Large intestine (tissue), 12 donors: ENCODE data around the gene NHLH2. TPM values are rescaled to one million over a fixed set of nuclear protein-coding genes. Genes with fewer than 3 reads are reported as not detected.

Source experiments
- DNase-seq, 2 donors: peaks; one replicate each; pipeline versions ENCODE4 v3.0.0 to v3.0.0-alpha.2; 2013
- H3K27ac ChIP-seq: one replicate; pipeline ENCODE4 v1.5.1; 2013; ENCODE audit warnings: low read length
- H3K27me3 ChIP-seq: 2 replicates; pipeline ENCODE4 v1.6.1; 2013; ENCODE audit warnings: low read length; ENCODE audit not compliant: control insufficient read depth, insufficient read depth
- H3K36me3 ChIP-seq: 2 replicates; pipeline ENCODE4 v1.6.1; 2013; ENCODE audit warnings: low read length; ENCODE audit not compliant: control insufficient read depth, insufficient read depth
- H3K4me1 ChIP-seq: one replicate; pipeline ENCODE4 v1.6.1; 2013; ENCODE audit warnings: low read length; ENCODE audit not compliant: control insufficient read depth, insufficient read depth
- H3K4me3 ChIP-seq: one replicate; pipeline ENCODE4 v1.5.1; 2013; ENCODE audit warnings: low read length
- H3K9me3 ChIP-seq: one replicate; pipeline ENCODE4 v1.6.1; 2013; ENCODE audit warnings: mild to moderate bottlenecking, low read depth, low read length, moderate library complexity; ENCODE audit not compliant: control insufficient read depth
- WGBS: methylation state at CpG from one replicate; pipeline ENCODE4 v1.1.5; 2013; ENCODE audit warnings: low lambda C conversion rate; ENCODE audit not compliant: insufficient coverage; 5-methylcytosine and 5-hydroxymethylcytosine counted together
- long read RNA-seq, 11 donors: transcript quantifications; one replicate each; lab custom pipeline, GENCODE V29; 2026
- polyA plus RNA-seq: library from polyadenylated mRNA; unstranded; fragments of 120-200 nt; gene quantifications from one replicate; pipeline ENCODE4 v1.2.1, GENCODE V29; 2013

NHLH2 gene
- polyA plus RNA-seq, result not detected
- long read RNA-seq, donor 1, result 0 reads
- long read RNA-seq, donor 2, result 0 reads
- long read RNA-seq, donor 3, result 0 reads
- long read RNA-seq, donor 4, result 0 reads
- long read RNA-seq, donor 5, result 0 reads
- long read RNA-seq, donor 6, result 0 reads
- long read RNA-seq, donor 7, result 0 reads
- long read RNA-seq, donor 8, result 0 reads
- long read RNA-seq, donor 9, result 0 reads
- long read RNA-seq, donor 10, result 0 reads
- long read RNA-seq, donor 11, result 0 reads

GRCh38 chr1:115840605-115841460 is at the start of gene NHLH2:
Gene NHLH2, minus strand, starts transcription at chr1:115841126. Its CDS starts 2,754 bp downstream, at chr1:115838372.
- no peaks in the 10 kb centered on the region for H3K36me3 ChIP-seq
- no peak for DNase-seq
- H3K4me1 ChIP-seq, result peaks cover 5% of the 10 kb centered on the region
- H3K27me3 ChIP-seq, result peaks cover 67% of the 10 kb centered on the region
- H3K9me3 ChIP-seq, result peaks cover 10% of the 10 kb centered on the region
- H3K4me3 ChIP-seq, result no peak within 1 kb of the TSS
- no peak within 1 kb of the TSS for H3K27ac ChIP-seq
- WGBS, result 20% methylated on average over 2 of the region's 9 CpGs

- Histone ChIP-seq H3K36me3 (no peaks in the 10 kb centered on the region), H3K27ac (no peak overlapping the region), H3K4me1 (peaks cover 4% of the 10 kb centered on the region), H3K9me3 (no peaks in the 10 kb centered on the region), H3K4me3 (no peak overlapping the region), H3K27me3 (no peaks in the 10 kb centered on the region)
- WGBS, result no CpG with 5 or more reads among the region's 4 CpGs
- DNase-seq, result no peak
Measured at GRCh38 chr1:115890580-115890979, 49.7 kb upstream of the NHLH2 start.

- H3K27ac ChIP-seq, result no peak overlapping the region
- no peaks in the 10 kb centered on the region for H3K9me3 ChIP-seq
- DNase-seq, result peak; percentile 45 to 65
- peaks cover under 1% of the 10 kb centered on the region for H3K27me3 ChIP-seq
- no CpG with 5 or more reads among the region's 2 CpGs for WGBS
- no peak overlapping the region for H3K4me3 ChIP-seq
- H3K36me3 ChIP-seq, result no peaks in the 10 kb centered on the region
- peaks cover 4% of the 10 kb centered on the region for H3K4me1 ChIP-seq
Measured at GRCh38 chr1:115888976-115889375, 48.0 kb upstream of the NHLH2 start.

GRCh38 chr1:115882913-115883902 is 42.3 kb upstream of the NHLH2 start:
- H3K36me3 ChIP-seq, result no peaks in the 10 kb centered on the region
- peaks cover 24% of the 10 kb centered on the region for H3K27me3 ChIP-seq
- no peak overlapping the region for H3K4me3 ChIP-seq
- no peaks in the 10 kb centered on the region for H3K4me1 ChIP-seq
- H3K9me3 ChIP-seq, result no peaks in the 10 kb centered on the region
- DNase-seq, result no peak
- WGBS, result 95% methylated on average over 3 of the region's 8 CpGs
- H3K27ac ChIP-seq, result no peak overlapping the region

GRCh38 chr1:115880981-115881672 is 40.2 kb upstream of the NHLH2 start:
- WGBS, result 80% methylated on average over 1 of the region's 1 CpG
- peaks cover 28% of the 10 kb centered on the region for H3K27me3 ChIP-seq

GRCh38 chr1:115879977-115880376 is 39.1 kb upstream of the NHLH2 start:
- Histone ChIP-seq H3K9me3 (no peaks in the 10 kb centered on the region), H3K36me3 (no peaks in the 10 kb centered on the region), H3K27me3 (peaks cover 28% of the 10 kb centered on the region), H3K27ac (no peak overlapping the region), H3K4me3 (no peak overlapping the region), H3K4me1 (no peaks in the 10 kb centered on the region)
- WGBS, result no CpG with 5 or more reads among the region's 1 CpG
- no peak for DNase-seq

More at GRCh38 chr1:115880981-115881672, 40.2 kb upstream of the NHLH2 start:
- Histone ChIP-seq H3K4me3 (no peak overlapping the region), H3K36me3 (no peaks in the 10 kb centered on the region), H3K27ac (no peak overlapping the region), H3K9me3 (no peaks in the 10 kb centered on the region), H3K4me1 (no peaks in the 10 kb centered on the region)
- DNase-seq, result no peak

- Histone ChIP-seq H3K9me3 (no peaks in the 10 kb centered on the region), H3K4me3 (no peak overlapping the region), H3K4me1 (no peaks in the 10 kb centered on the region), H3K27me3 (peaks cover 24% of the 10 kb centered on the region), H3K36me3 (no peaks in the 10 kb centered on the region), H3K27ac (no peak overlapping the region)
- no peak for DNase-seq
- no CpG with 5 or more reads among the region's 5 CpGs for WGBS
Measured at GRCh38 chr1:115877511-115877910, 36.6 kb upstream of the NHLH2 start.

GRCh38 chr1:115874904-115875303 is 34.0 kb upstream of the NHLH2 start:
- H3K27ac ChIP-seq, result no peak overlapping the region
- H3K36me3 ChIP-seq, result no peaks in the 10 kb centered on the region
- WGBS, result no CpG with 5 or more reads among the region's 5 CpGs
- no peak overlapping the region for H3K4me3 ChIP-seq
- no peaks in the 10 kb centered on the region for H3K9me3 ChIP-seq
- no peaks in the 10 kb centered on the region for H3K4me1 ChIP-seq
- H3K27me3 ChIP-seq, result peaks cover 24% of the 10 kb centered on the region
- DNase-seq, result no peak

GRCh38 chr1:115874497-115874896 is 33.6 kb upstream of the NHLH2 start:
- WGBS, result 100% methylated on average over 1 of the region's 4 CpGs
- H3K4me3 ChIP-seq, result no peak overlapping the region
- no peak for DNase-seq
- H3K36me3 ChIP-seq, result no peaks in the 10 kb centered on the region
- no peaks in the 10 kb centered on the region for H3K9me3 ChIP-seq
- H3K27me3 ChIP-seq, result peaks cover 20% of the 10 kb centered on the region
- no peak overlapping the region for H3K27ac ChIP-seq
- H3K4me1 ChIP-seq, result no peaks in the 10 kb centered on the region
